H9 (cell line): Measurements from ENCODE around the gene HECTD2. TPM values are rescaled to one million over a fixed set of nuclear protein-coding genes. Genes with fewer than 3 reads are reported as not detected.

Experiments used
- DNase-seq: peaks from one replicate; pipeline ENCODE4 v3.0.0-alpha.2; 2017
- H2AFZ ChIP-seq: one replicate; pipeline ENCODE4 v1.6.1; 2013; ENCODE audit warnings: mild to moderate bottlenecking, low read length, control low read depth, moderate library complexity
- H2AK5ac ChIP-seq: 2 replicates; pipeline ENCODE4 v1.6.1; 2013; ENCODE audit warnings: low read length, control low read depth, mixed read lengths; ENCODE audit not compliant: insufficient read length
- H2BK120ac ChIP-seq: one replicate; pipeline ENCODE4 v1.6.1; 2013; ENCODE audit warnings: low read depth, mild to moderate bottlenecking, low read length, control low read depth, inconsistent platforms; ENCODE audit not compliant: poor library complexity, severe bottlenecking
- H2BK12ac ChIP-seq: 2 replicates; pipeline ENCODE4 v1.6.1; 2013; ENCODE audit warnings: low read length, control low read depth, mixed read lengths, low read depth; ENCODE audit not compliant: insufficient read length
- H2BK15ac ChIP-seq: 2 replicates; pipeline ENCODE4 v1.6.1; 2013; ENCODE audit warnings: low read depth, low read length, control low read depth
- H2BK20ac ChIP-seq: one replicate; pipeline ENCODE4 v1.6.1; 2013; ENCODE audit warnings: low read depth, mild to moderate bottlenecking, low read length, control low read depth, inconsistent platforms; ENCODE audit not compliant: poor library complexity, severe bottlenecking
- H2BK5ac ChIP-seq: 2 replicates; pipeline ENCODE4 v1.6.1; 2013; ENCODE audit warnings: low read length, control low read depth, mixed read lengths; ENCODE audit not compliant: insufficient read length
- H3K14ac ChIP-seq: 2 replicates; pipeline ENCODE4 v1.6.1; 2013; ENCODE audit warnings: low read length, control low read depth; ENCODE audit not compliant: insufficient read depth
- H3K18ac ChIP-seq: 2 replicates; pipeline ENCODE4 v1.6.1; 2013; ENCODE audit warnings: low read depth, mild to moderate bottlenecking, mixed read lengths, low read length, control low read depth; ENCODE audit not compliant: insufficient read length
- H3K23ac ChIP-seq: 2 replicates; pipeline ENCODE4 v1.6.1; 2013; ENCODE audit warnings: low read length, control low read depth, mixed read lengths, low read depth; ENCODE audit not compliant: insufficient read length
- H3K23me2 ChIP-seq: 2 replicates; pipeline ENCODE4 v1.6.1; 2013; ENCODE audit warnings: low read depth, mild to moderate bottlenecking, mixed read lengths, low read length, control low read depth; ENCODE audit not compliant: insufficient read length, poor library complexity, severe bottlenecking
- H3K27ac ChIP-seq: 2 replicates; pipeline ENCODE4 v1.5.1; 2013; ENCODE audit warnings: low read length, control low read depth, mixed read lengths, low read depth; ENCODE audit not compliant: insufficient read length
- H3K27me3 ChIP-seq: 2 replicates; pipeline ENCODE4 v1.6.1; 2013; ENCODE audit warnings: low read length, control low read depth, inconsistent platforms; ENCODE audit not compliant: insufficient read depth
- H3K4ac ChIP-seq: 2 replicates; pipeline ENCODE4 v1.6.1; 2013; ENCODE audit warnings: low read depth, mild to moderate bottlenecking, control low read depth, inconsistent platforms, low read length, moderate library complexity
- H3K4me1 ChIP-seq: 2 replicates; pipeline ENCODE4 v1.6.1; 2013; ENCODE audit warnings: low read length, control low read depth, inconsistent platforms; ENCODE audit not compliant: insufficient read depth
- H3K4me2 ChIP-seq: 2 replicates; pipeline ENCODE4 v1.6.1; 2013; ENCODE audit warnings: low read length, control low read depth, mixed read lengths; ENCODE audit not compliant: insufficient read length, insufficient read depth
- H3K56ac ChIP-seq: 2 replicates; pipeline ENCODE4 v1.6.1; 2013; ENCODE audit warnings: low read depth, mild to moderate bottlenecking, mixed read lengths, low read length, control low read depth; ENCODE audit not compliant: insufficient read length
- H3K79me1 ChIP-seq: 2 replicates; pipeline ENCODE4 v1.6.1; 2013; ENCODE audit warnings: low read depth, mild to moderate bottlenecking, moderate library complexity, low read length, control low read depth, inconsistent platforms; ENCODE audit not compliant: insufficient read depth, poor library complexity, severe bottlenecking
- H3K79me2 ChIP-seq: 2 replicates; pipeline ENCODE4 v1.6.1; 2013; ENCODE audit warnings: low read length, control low read depth, inconsistent platforms; ENCODE audit not compliant: insufficient read depth
- H3K9ac ChIP-seq: 2 replicates; pipeline ENCODE4 v1.6.1; 2013; ENCODE audit warnings: low read length, control low read depth, mixed read lengths; ENCODE audit not compliant: insufficient read length; ENCODE audit errors: extremely low read depth
- H3K9me3 ChIP-seq: one replicate; pipeline ENCODE4 v1.6.1; 2013; ENCODE audit warnings: low read depth, low read length, inconsistent platforms; ENCODE audit not compliant: control insufficient read depth
- H3T11ph ChIP-seq: one replicate; pipeline ENCODE4 v1.6.1; 2013; ENCODE audit warnings: mild to moderate bottlenecking, low read length, control low read depth, inconsistent platforms
- H4K20me1 ChIP-seq: one replicate; pipeline ENCODE4 v1.6.1; 2013; ENCODE audit not compliant: control insufficient read depth, insufficient read length, insufficient read depth
- H4K5ac ChIP-seq: 2 replicates; pipeline ENCODE4 v1.6.1; 2013; ENCODE audit warnings: low read depth, mild to moderate bottlenecking, mixed read lengths, low read length, control low read depth; ENCODE audit not compliant: insufficient read length
- H4K8ac ChIP-seq: replicated peaks from 2 replicates; pipeline ENCODE4 v1.6.1; 2013; ENCODE audit warnings: low read length, control low read depth, mixed read lengths, low read depth; ENCODE audit not compliant: insufficient read length
- H4K91ac ChIP-seq: 2 replicates; pipeline ENCODE4 v1.6.1; 2013; ENCODE audit warnings: low read depth, mild to moderate bottlenecking, moderate library complexity, mixed read lengths, low read length, control low read depth; ENCODE audit not compliant: insufficient read length
- H3K27ac Mint-ChIP-seq, 3 experiments: 2 replicates in 2 of 3; 3 replicates in 1 of 3; pipeline ENCODE4 v1.8.0; 2020 to 2021; ENCODE audit warnings: mixed read lengths in 3 of 3, mild to moderate bottlenecking in 1 of 3, moderate library complexity in 1 of 3
- H3K27me3 Mint-ChIP-seq: 2 replicates; pipeline ENCODE4 v1.8.0; 2021; ENCODE audit warnings: low read depth, mild to moderate bottlenecking, moderate library complexity, mixed read lengths
- H3K36me3 Mint-ChIP-seq, 3 experiments: 2 replicates in 2 of 3; 3 replicates in 1 of 3; pipeline ENCODE4 v1.8.0; 2020 to 2021; ENCODE audit warnings: low read depth in 3 of 3, mixed read lengths in 3 of 3; ENCODE audit not compliant: insufficient read depth in 1 of 3
- H3K4me1 Mint-ChIP-seq, 2 experiments: 2 replicates each; pipeline ENCODE4 v1.8.0; 2020; ENCODE audit warnings: mixed read lengths in 2 of 2
- H3K4me3 Mint-ChIP-seq, 2 experiments: 2 replicates in 1 of 2; 3 replicates in 1 of 2; pipeline ENCODE4 v1.8.0; 2020 to 2021; ENCODE audit warnings: mild to moderate bottlenecking in 2 of 2, mixed read lengths in 2 of 2, moderate library complexity in 1 of 2
- H3K9me3 Mint-ChIP-seq, 2 experiments: 2 replicates in 1 of 2; 3 replicates in 1 of 2; pipeline ENCODE4 v1.8.0; 2020; ENCODE audit warnings: mild to moderate bottlenecking in 2 of 2, mixed read lengths in 2 of 2, moderate library complexity in 1 of 2
- CTCF ChIP-seq: fragments of 200-600 bp; sonication (generic); conservative IDR thresholded peaks from 3 replicates; pipeline ENCODE4 v1.8.0; 2021; ENCODE audit warnings: antibody characterized with exemption, mild to moderate bottlenecking
- total RNA-seq: library from RNA; stranded (reverse); gene quantifications from 2 replicates; pipeline ENCODE4 v1.2.1, GENCODE V29; 2021

Gene HECTD2
- total RNA-seq, 1 experiment from 2014 or later: 13.4 TPM

- H3K27me3 Mint-ChIP-seq: peaks cover 8% of the 10 kb centered on the region
- H4K20me1 ChIP-seq: no peaks in the 10 kb centered on the region
- H3K4me1 Mint-ChIP-seq: no peaks in the 10 kb centered on the region
Observed at GRCh38 chr10:91374052-91374451, 36.1 kb upstream of the HECTD2 start.

More at GRCh38 chr10:91374052-91374451, 36.1 kb upstream of the HECTD2 start:
- Mint-ChIP-seq H3K27ac (no peak overlapping the region), H3K4me3 (no peak overlapping the region), H3K36me3 (peaks cover 0 to 2% (median 0%) of the 10 kb centered on the region in 3 experiments; a peak in 2 of 7 replicates), H3K9me3 (peaks cover 9 to 12% of the 10 kb centered on the region in 2 experiments; a peak in 4 of 5 replicates)
- Histone ChIP-seq H4K5ac (no peak overlapping the region), H2BK15ac (no peak overlapping the region), H2AK5ac (no peak overlapping the region), H4K91ac (no peak overlapping the region), H4K8ac (no peak overlapping the region), H2BK120ac (no peak overlapping the region), H3K23me2 (no peaks in the 10 kb centered on the region), H3K56ac (no peak overlapping the region), H3K18ac (no peak overlapping the region), H2BK5ac (no peak overlapping the region), H3K9ac (no peak overlapping the region), H3K27ac (no peak overlapping the region), H2AFZ (no peak overlapping the region), H3K9me3 (no peaks in the 10 kb centered on the region), H3K4me2 (no peak overlapping the region), H3K23ac (no peak overlapping the region), H2BK12ac (no peak overlapping the region), H3K79me2 (no peaks in the 10 kb centered on the region), H3K79me1 (no peaks in the 10 kb centered on the region), H3T11ph (no peak overlapping the region), H3K4ac (no peak overlapping the region), H3K27me3 (no peaks in the 10 kb centered on the region), H3K4me1 (no peaks in the 10 kb centered on the region), H2BK20ac (no peak overlapping the region), H3K14ac (no peak overlapping the region)
- DNase-seq: no peak
- no peak for TF ChIP-seq CTCF
